ENCODE data around the gene DUSP14.

Gene DUSP14

GRCh38 chr17:37546302-37546701 is 56.6 kb downstream of the DUSP14 start:
- Histone ChIP-seq H3K9ac (ENCODE audit: low read depth, low read length) (no peak overlapping the region), H3K4me3 (ENCODE audit: low read length) (no peak overlapping the region), H3K27me3 (ENCODE audit: insufficient read depth, low read length) (no peaks in the 10 kb centered on the region), H3K4me1 (ENCODE audit: insufficient read depth, low read length) (peaks cover 10% of the 10 kb centered on the region; the same call in 1 of the 2 replicates), H3K27ac (ENCODE audit: low read length) (no peak overlapping the region), H3K36me3 (ENCODE audit: insufficient read depth, low read depth, low read length) (peaks cover 9% of the 10 kb centered on the region; the same call in 1 of the 2 replicates), H3K9me3 (ENCODE audit: insufficient read depth, low read depth, low read length) (no peaks in the 10 kb centered on the region)

GRCh38 chr17:37547986-37548385 is 58.3 kb downstream of the DUSP14 start:
- H3K9me3 ChIP-seq (ENCODE audit: insufficient read depth, low read depth, low read length) = no peaks in the 10 kb centered on the region
- peaks cover 13% of the 10 kb centered on the region for H3K36me3 ChIP-seq (ENCODE audit: insufficient read depth, low read depth, low read length)
- no peak overlapping the region for H3K4me3 ChIP-seq (ENCODE audit: low read length)
- H3K9ac ChIP-seq (ENCODE audit: low read depth, low read length) = no peak overlapping the region
- no peaks in the 10 kb centered on the region for H3K4me1 ChIP-seq (ENCODE audit: insufficient read depth, low read length)
- no peaks in the 10 kb centered on the region for H3K27me3 ChIP-seq (ENCODE audit: insufficient read depth, low read length)
- no peak overlapping the region for H3K27ac ChIP-seq (ENCODE audit: low read length)

- Histone ChIP-seq H3K36me3 (ENCODE audit: insufficient read depth, low read depth, low read length) (peaks cover 25% of the 10 kb centered on the region), H3K9ac (ENCODE audit: low read depth, low read length) (no peak overlapping the region), H3K4me1 (ENCODE audit: insufficient read depth, low read length) (no peaks in the 10 kb centered on the region), H3K27me3 (ENCODE audit: insufficient read depth, low read length) (no peaks in the 10 kb centered on the region), H3K4me3 (ENCODE audit: low read length) (no peak overlapping the region), H3K9me3 (ENCODE audit: insufficient read depth, low read depth, low read length) (no peaks in the 10 kb centered on the region), H3K27ac (ENCODE audit: low read length) (no peak overlapping the region)
Observed at GRCh38 chr17:37551788-37552187, 62.1 kb downstream of the DUSP14 start.

GRCh38 chr17:37553401-37553966 is 63.8 kb downstream of the DUSP14 start:
- Histone ChIP-seq H3K36me3 (ENCODE audit: insufficient read depth, low read depth, low read length) (peaks cover 42% of the 10 kb centered on the region), H3K27me3 (ENCODE audit: insufficient read depth, low read length) (no peaks in the 10 kb centered on the region), H3K9ac (ENCODE audit: low read depth, low read length) (no peak overlapping the region), H3K4me3 (ENCODE audit: low read length) (no peak overlapping the region), H3K4me1 (ENCODE audit: insufficient read depth, low read length) (no peaks in the 10 kb centered on the region), H3K27ac (ENCODE audit: low read length) (no peak overlapping the region), H3K9me3 (ENCODE audit: insufficient read depth, low read depth, low read length) (no peaks in the 10 kb centered on the region)

- Histone ChIP-seq H3K9me3 (ENCODE audit: insufficient read depth, low read depth, low read length) (no peaks in the 10 kb centered on the region), H3K36me3 (ENCODE audit: insufficient read depth, low read depth, low read length) (peaks cover 54% of the 10 kb centered on the region)
Observed at GRCh38 chr17:37555386-37555785, 65.7 kb downstream of the DUSP14 start.

GRCh38 chr17:37557482-37557881 is 67.8 kb downstream of the DUSP14 start:
- no peaks in the 10 kb centered on the region for H3K4me1 ChIP-seq (ENCODE audit: insufficient read depth, low read length)
- no peaks in the 10 kb centered on the region for H3K27me3 ChIP-seq (ENCODE audit: insufficient read depth, low read length)
- H3K9me3 ChIP-seq (ENCODE audit: insufficient read depth, low read depth, low read length) = no peaks in the 10 kb centered on the region
- H3K9ac ChIP-seq (ENCODE audit: low read depth, low read length) = no peak overlapping the region
- no peak overlapping the region for H3K4me3 ChIP-seq (ENCODE audit: low read length)
- no peak overlapping the region for H3K27ac ChIP-seq (ENCODE audit: low read length)
- H3K36me3 ChIP-seq (ENCODE audit: insufficient read depth, low read depth, low read length) = peaks cover 56% of the 10 kb centered on the region

More at GRCh38 chr17:37555386-37555785, 65.7 kb downstream of the DUSP14 start:
- Histone ChIP-seq H3K4me3 (ENCODE audit: low read length) (no peak overlapping the region), H3K27ac (ENCODE audit: low read length) (no peak overlapping the region), H3K9ac (ENCODE audit: low read depth, low read length) (no peak overlapping the region), H3K4me1 (ENCODE audit: insufficient read depth, low read length) (no peaks in the 10 kb centered on the region), H3K27me3 (ENCODE audit: insufficient read depth, low read length) (no peaks in the 10 kb centered on the region)

- Histone ChIP-seq H3K27ac (ENCODE audit: low read length) (no peak overlapping the region), H3K4me3 (ENCODE audit: low read length) (no peak overlapping the region), H3K9me3 (ENCODE audit: insufficient read depth, low read depth, low read length) (no peaks in the 10 kb centered on the region), H3K9ac (ENCODE audit: low read depth, low read length) (no peak overlapping the region), H3K36me3 (ENCODE audit: insufficient read depth, low read depth, low read length) (peaks cover 47% of the 10 kb centered on the region), H3K27me3 (ENCODE audit: insufficient read depth, low read length) (no peaks in the 10 kb centered on the region), H3K4me1 (ENCODE audit: insufficient read depth, low read length) (0 out of 2 replicates have a peak, but pooled peaks cover 3% of the 10 kb centered on the region)
Observed at GRCh38 chr17:37558299-37558698, 68.6 kb downstream of the DUSP14 start.

GRCh38 chr17:37562016-37562745 is 72.5 kb downstream of the DUSP14 start:
- H3K9ac ChIP-seq (ENCODE audit: low read depth, low read length) = no peak overlapping the region
- H3K4me1 ChIP-seq (ENCODE audit: insufficient read depth, low read length) = 0 out of 2 replicates have a peak, but pooled peaks cover 3% of the 10 kb centered on the region
- H3K36me3 ChIP-seq (ENCODE audit: insufficient read depth, low read depth, low read length) = peaks cover 54% of the 10 kb centered on the region
- no peak overlapping the region for H3K27ac ChIP-seq (ENCODE audit: low read length)
- no peaks in the 10 kb centered on the region for H3K27me3 ChIP-seq (ENCODE audit: insufficient read depth, low read length)
- H3K4me3 ChIP-seq (ENCODE audit: low read length) = no peak overlapping the region
- no peaks in the 10 kb centered on the region for H3K9me3 ChIP-seq (ENCODE audit: insufficient read depth, low read depth, low read length)
